ENCODE results near the gene PPP1R9A. TPM values are rescaled to one million over a fixed set of nuclear protein-coding genes. Genes with fewer than 3 reads are reported as not detected.

The PPP1R9A gene
- total and polyA plus RNA-seq, 5 experiments from 2014 or later: 0.14 to 0.75 (median 0.18) TPM; not detected in 2

DNA sequence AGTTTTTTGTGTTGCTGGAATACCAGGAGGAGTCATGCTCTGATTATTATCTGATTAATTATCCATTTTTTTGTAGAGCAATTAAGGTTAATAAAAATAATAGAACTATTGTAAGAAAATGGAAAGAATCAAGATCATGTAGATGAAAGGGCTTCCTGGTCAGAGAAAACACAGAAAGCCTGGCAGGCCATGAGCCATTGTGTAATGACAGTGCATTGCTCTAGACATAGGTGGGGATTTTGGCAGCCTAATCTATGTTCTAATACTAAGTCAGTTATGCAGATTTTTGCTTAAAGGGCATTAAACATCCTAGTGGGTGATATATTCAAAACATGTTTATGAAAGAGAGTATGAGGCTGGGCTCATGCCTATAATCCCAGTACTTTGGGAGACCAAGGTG is 198.2 kb downstream of the PPP1R9A start:
- ATAC-seq (no peak), DNase-seq (no peak)
- H3K36me3 Mint-ChIP-seq: no peaks in the 10 kb centered on the region
- H3K4me3 Mint-ChIP-seq: no peak overlapping the region
- H3K27me3 Mint-ChIP-seq: peaks cover 0 to 2% (median 0%) of the 10 kb centered on the region in 5 donors
- H3K9me3 Mint-ChIP-seq: peaks cover 0 to 2% (median 0%) of the 10 kb centered on the region in 9 donors
- POLR2A ChIA-PET: no interaction called here
- no peaks in the 10 kb centered on the region for H3K4me1 Mint-ChIP-seq
- no peak overlapping the region for H3K27ac Mint-ChIP-seq

DNA sequence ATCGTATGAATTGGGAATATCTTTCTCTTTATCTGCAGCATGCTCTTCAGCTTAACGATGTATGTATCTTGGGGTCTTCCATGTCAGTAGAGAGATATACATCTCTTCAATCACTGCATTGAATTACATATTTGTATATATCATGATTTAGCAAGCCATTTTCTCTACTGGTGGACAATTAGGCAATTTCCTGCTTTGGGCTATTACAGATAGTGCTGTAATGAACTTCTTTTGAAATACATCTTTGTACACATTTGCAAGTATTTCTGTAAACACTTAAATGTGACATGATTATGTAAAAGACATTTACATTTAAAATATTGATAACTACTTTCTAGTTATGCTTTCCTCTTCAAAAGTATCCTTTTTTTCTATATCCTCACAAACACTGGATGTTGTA is 199.0 kb downstream of the PPP1R9A start:
- Mint-ChIP-seq H3K27me3 (peaks cover 0 to 3% (median under 1%) of the 10 kb centered on the region in 5 donors), H3K36me3 (no peaks in the 10 kb centered on the region), H3K9me3 (peaks cover 0 to under 1% (median 0%) of the 10 kb centered on the region in 9 donors), H3K4me3 (no peak overlapping the region), H3K4me1 (no peaks in the 10 kb centered on the region), H3K27ac (no peak overlapping the region)
- DNase-seq: no peak
- ATAC-seq: no peak
- POLR2A ChIA-PET: no interaction called here

DNA sequence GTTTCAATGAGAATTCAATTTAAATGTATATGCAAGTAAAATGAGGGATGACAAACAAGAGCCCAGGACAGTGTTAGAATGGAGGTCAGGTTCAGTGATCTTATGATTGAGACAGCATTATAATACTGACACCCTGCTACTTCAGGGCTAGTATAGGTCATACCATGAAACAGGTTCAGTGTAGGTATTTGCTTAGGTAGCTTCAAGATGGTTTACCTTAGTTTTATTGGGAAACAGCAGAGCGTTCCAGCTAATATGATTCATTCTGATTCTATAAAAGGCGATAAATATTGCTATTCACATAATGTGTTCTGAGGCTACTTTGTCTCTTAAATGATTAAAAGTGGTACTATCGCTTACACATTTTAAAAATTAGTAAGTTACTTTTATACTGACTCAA is 203.3 kb downstream of the PPP1R9A start:
- ATAC-seq: no peak
- Mint-ChIP-seq H3K36me3 (no peaks in the 10 kb centered on the region), H3K4me3 (no peak overlapping the region), H3K27ac (no peak overlapping the region), H3K27me3 (peaks cover 1 to 16% (median 4%) of the 10 kb centered on the region in 5 donors), H3K9me3 (no peaks in the 10 kb centered on the region), H3K4me1 (no peaks in the 10 kb centered on the region)
- DNase-seq: no peak
- POLR2A ChIA-PET: no interaction called here

DNA sequence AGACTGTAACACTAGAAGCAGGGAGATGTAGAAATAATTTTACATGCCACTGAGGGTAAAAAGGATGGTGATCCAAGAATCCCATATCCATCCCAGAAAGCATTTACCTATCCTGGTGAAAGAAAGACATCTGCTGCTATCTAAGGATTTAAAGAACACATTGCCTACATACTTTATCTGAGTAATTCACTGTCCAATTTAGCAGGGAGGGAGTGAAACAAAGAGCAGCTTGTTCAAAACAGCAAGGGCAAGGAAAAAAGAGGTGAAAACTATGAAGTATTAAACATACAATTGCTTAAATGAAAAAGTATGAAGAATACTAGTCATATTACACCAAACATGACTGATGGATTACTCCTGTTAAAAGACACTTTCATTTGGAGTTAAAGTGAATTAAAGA is 206.2 kb downstream of the PPP1R9A start:
- no peak overlapping the region for H3K4me3 Mint-ChIP-seq
- ATAC-seq (no peak), DNase-seq (no peak)
- POLR2A ChIA-PET: no interaction called here
- H3K9me3 Mint-ChIP-seq: no peaks in the 10 kb centered on the region
- no peaks in the 10 kb centered on the region for H3K4me1 Mint-ChIP-seq
- peaks cover 1 to 16% (median 4%) of the 10 kb centered on the region in 5 donors for H3K27me3 Mint-ChIP-seq
- no peaks in the 10 kb centered on the region for H3K36me3 Mint-ChIP-seq
- no peak overlapping the region for H3K27ac Mint-ChIP-seq

DNA sequence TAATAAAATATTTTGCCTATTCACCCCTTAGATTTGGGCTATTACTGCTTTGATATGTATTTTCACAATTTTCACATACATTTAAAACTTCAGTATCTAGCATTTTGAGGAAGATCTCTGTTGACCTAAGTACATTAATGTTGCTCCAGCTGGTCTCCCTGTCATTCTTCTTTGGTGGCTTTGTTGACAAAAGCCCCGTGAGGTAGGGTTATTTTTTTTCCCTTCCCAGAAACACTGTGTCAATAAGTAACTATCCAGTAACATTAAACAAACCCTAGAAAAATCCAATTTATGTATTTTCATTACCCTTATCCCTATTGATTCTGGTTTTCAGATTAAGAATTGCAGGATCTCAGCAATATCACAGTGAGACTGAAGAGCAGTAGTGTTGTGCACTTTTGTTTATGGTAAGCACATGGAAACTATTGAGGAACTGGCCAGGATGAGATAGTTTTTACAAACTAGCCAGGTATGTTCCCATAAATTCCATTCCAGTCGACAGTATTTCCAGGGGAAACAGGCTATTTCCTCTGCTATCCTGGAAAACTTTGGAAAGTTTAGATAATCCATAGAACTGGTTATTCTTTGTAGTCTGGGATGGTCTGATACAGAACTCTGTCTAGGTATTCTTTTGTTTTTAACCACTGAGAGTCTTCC is 218.8 kb downstream of the PPP1R9A start:
- Mint-ChIP-seq H3K4me3 (no peak overlapping the region), H3K4me1 (no peaks in the 10 kb centered on the region), H3K27me3 (peaks cover 0 to 2% (median 0%) of the 10 kb centered on the region in 5 donors), H3K27ac (no peak overlapping the region), H3K36me3 (no peaks in the 10 kb centered on the region), H3K9me3 (peaks cover 0 to 14% (median 3%) of the 10 kb centered on the region in 9 donors)
- DNase-seq (no peak), ATAC-seq (no peak)
- POLR2A ChIA-PET: no interaction called here

DNA sequence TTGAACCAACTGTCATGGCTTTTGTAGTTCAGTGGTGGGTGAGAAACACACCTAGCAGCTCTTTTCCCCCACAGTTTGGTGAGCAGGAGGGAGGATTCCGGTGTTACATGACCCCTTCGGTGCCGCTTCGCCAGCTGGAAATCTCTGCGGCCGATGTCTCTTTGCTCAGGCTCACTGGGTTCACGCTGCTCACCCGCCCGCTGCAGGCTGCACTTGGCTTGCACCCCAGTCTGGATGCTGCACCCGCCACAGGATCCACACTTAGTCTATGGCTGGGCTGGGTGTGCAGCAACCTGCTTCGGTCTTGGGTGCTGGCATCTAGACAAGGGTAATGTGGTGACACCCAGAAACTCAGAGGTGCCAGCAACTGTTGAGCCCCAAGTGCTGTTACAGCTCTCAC is 225.1 kb downstream of the PPP1R9A start:
- POLR2A ChIA-PET: no interaction called here
- no peaks in the 10 kb centered on the region for H3K36me3 Mint-ChIP-seq
- H3K9me3 Mint-ChIP-seq: peaks cover 0 to 14% (median 2%) of the 10 kb centered on the region in 9 donors
- ATAC-seq (no peak), DNase-seq (no peak)
- H3K27me3 Mint-ChIP-seq: peaks cover 0 to 1% (median 0%) of the 10 kb centered on the region in 5 donors
- no peaks in the 10 kb centered on the region for H3K4me1 Mint-ChIP-seq
- H3K27ac Mint-ChIP-seq: no peak overlapping the region
- no peak overlapping the region for H3K4me3 Mint-ChIP-seq

DNA sequence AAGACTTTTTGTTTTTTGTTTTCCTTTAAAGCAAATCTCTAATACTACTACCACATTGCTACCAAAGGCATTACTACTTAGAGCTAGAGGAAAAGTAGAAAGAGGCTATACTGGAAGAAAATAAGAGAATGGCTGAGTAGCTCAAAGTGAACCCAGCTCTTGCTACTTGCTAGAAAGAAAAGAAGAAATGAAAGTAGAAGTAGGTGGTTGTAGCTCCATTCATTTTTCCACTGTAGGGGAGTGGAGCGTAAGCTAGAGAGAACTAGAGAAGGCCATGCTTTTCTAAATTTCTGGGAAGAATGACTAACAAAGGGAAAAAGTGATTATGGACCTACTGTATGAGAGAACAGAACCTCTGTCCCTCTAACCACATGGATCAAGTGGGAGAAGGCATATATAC is 232.5 kb downstream of the PPP1R9A start:
- H3K36me3 Mint-ChIP-seq: no peaks in the 10 kb centered on the region
- DNase-seq (no peak), ATAC-seq (no peak)
- no peaks in the 10 kb centered on the region for H3K4me1 Mint-ChIP-seq
- POLR2A ChIA-PET: no interaction called here
- H3K9me3 Mint-ChIP-seq: peaks cover 0 to 19% (median 2%) of the 10 kb centered on the region in 9 donors
- peaks cover 0 to 2% (median 0%) of the 10 kb centered on the region in 5 donors for H3K27me3 Mint-ChIP-seq
- no peak overlapping the region for H3K27ac Mint-ChIP-seq
- no peak overlapping the region for H3K4me3 Mint-ChIP-seq

DNA sequence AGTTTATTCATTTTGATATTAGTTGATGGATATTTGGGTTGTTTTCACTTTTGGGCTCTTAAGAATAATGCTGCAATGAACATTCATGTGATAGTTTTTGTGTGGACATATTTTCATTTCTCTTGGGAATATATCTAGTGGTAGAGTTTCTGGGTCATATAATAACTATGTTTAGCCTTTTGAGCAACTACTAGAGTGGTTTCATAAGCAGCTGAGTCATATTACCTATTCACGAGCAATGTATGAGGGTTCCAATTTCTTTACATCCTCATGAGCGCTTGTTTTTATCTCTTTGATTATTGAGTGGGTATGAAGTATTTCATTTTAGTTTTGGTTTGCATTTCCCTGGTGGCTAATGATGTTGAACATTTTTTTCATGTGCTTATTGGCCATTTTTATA is 234.4 kb downstream of the PPP1R9A start:
- Mint-ChIP-seq H3K27ac (no peak overlapping the region), H3K4me1 (no peaks in the 10 kb centered on the region), H3K9me3 (peaks cover 0 to 23% (median 3%) of the 10 kb centered on the region in 9 donors), H3K27me3 (peaks cover 0 to 2% (median 0%) of the 10 kb centered on the region in 5 donors), H3K4me3 (no peak overlapping the region), H3K36me3 (no peaks in the 10 kb centered on the region)
- DNase-seq: no peak
- POLR2A ChIA-PET: no interaction called here
- ATAC-seq: no peak

DNA sequence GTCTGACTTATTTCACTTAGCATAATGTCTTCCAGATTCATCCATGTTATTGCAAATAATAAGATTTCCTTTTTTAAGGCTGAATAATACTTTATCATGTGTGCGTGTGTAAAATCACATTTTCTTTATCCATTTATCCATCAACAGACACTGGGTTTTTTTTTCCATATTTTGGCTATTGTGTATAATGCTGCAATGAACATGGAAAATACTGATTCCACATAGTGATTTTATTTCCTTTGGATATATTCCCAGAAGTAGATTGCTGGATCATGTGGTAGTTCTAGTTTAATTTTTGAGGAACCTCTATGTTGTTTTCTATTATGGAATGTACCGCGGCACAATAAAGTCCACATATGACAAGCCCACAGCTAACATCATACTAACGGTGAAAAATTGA is 236.9 kb downstream of the PPP1R9A start:
- H3K27me3 Mint-ChIP-seq: peaks cover 0 to 3% (median 0%) of the 10 kb centered on the region in 5 donors
- no peak for ATAC-seq
- no peak overlapping the region for H3K4me3 Mint-ChIP-seq
- POLR2A ChIA-PET: no interaction called here
- H3K36me3 Mint-ChIP-seq: no peaks in the 10 kb centered on the region
- H3K4me1 Mint-ChIP-seq: no peaks in the 10 kb centered on the region
- no peak overlapping the region for H3K27ac Mint-ChIP-seq
- peaks cover 0 to 16% (median 4%) of the 10 kb centered on the region in 9 donors for H3K9me3 Mint-ChIP-seq
- DNase-seq: no peak

DNA sequence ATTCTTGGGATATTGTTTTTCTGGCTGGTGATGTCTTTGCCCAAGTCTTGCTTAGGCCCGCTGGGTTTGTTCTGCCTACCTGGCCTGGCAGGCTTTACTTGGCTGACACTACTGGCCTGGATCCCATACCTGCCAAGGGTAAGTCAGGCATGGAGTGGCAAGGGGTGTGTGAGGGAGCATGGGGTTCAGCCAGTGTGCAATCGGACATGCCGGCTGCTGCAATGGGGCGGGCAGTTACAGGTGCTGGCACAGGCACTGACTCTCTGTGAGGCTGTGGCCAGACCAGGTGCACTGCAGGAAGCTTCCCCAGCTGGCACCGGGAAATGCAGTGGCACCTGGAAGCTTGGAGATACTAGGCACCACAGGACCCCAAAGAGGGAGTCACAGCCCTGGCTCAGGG is 248.6 kb downstream of the PPP1R9A start:
- POLR2A ChIA-PET: no interaction called here
- Mint-ChIP-seq H3K27ac (no peak overlapping the region), H3K4me3 (no peak overlapping the region), H3K4me1 (no peaks in the 10 kb centered on the region), H3K27me3 (peaks cover 0 to 3% (median 0%) of the 10 kb centered on the region in 5 donors), H3K36me3 (no peaks in the 10 kb centered on the region), H3K9me3 (peaks cover 0 to 9% (median 1%) of the 10 kb centered on the region in 9 donors)
- no peak for ATAC-seq
- DNase-seq: no peak

DNA sequence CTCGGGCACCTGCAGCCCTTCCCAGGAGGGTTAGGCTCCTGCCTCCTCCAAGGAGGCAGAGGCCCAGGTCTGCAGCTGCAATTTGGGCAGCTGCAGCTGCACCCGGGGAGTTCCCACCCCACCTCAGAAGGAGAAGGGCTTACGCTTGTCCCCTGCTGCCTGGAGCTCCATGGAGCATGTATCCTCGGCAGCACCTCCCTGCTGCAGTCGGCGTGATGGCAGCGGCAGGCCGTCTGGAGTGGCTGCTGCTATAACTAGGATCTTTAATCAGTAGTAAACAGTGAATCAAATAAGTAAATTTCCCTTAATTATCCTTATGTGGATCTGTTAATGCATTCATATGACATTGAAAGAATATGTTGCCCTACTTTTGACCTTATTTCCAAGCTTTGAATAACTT is 250.0 kb downstream of the PPP1R9A start:
- Mint-ChIP-seq H3K4me3 (no peak overlapping the region), H3K36me3 (no peaks in the 10 kb centered on the region), H3K27me3 (peaks cover 0 to 3% (median 0%) of the 10 kb centered on the region in 5 donors), H3K9me3 (peaks cover 0 to 11% (median 2%) of the 10 kb centered on the region in 9 donors), H3K4me1 (no peaks in the 10 kb centered on the region), H3K27ac (no peak overlapping the region)
- POLR2A ChIA-PET: no interaction called here
- DNase-seq (no peak), ATAC-seq (no peak)

DNA sequence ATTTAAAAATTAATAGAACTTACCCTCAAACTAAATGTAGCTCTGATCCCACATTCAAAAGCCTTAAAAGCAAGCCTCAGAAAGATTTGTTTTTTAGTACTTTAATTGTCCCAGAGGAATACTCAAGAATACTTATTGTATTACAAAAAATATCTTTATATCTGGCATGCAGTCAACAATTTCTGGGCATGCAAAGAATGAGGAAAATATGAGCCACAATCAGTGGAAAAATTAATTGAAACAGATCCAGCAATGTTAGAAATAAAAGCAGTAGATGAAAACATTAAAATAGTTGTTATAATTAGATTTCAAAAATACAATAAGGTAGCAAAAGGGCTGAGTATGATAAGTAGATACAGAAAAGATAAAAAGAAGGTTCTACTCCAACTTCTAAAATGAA is 262.3 kb downstream of the PPP1R9A start:
- no peak overlapping the region for H3K4me3 Mint-ChIP-seq
- no peaks in the 10 kb centered on the region for H3K36me3 Mint-ChIP-seq
- no peak for DNase-seq
- H3K27me3 Mint-ChIP-seq: peaks cover 0 to 30% (median 7%) of the 10 kb centered on the region in 5 donors
- no peak for ATAC-seq
- no peaks in the 10 kb centered on the region for H3K4me1 Mint-ChIP-seq
- no peak overlapping the region for H3K27ac Mint-ChIP-seq
- POLR2A ChIA-PET: interaction anchor here (0.6 kb wide), 1 partner anchor 77 kb away, joined by 4 read pairs; no protein-coding TSS in a partner anchor
- H3K9me3 Mint-ChIP-seq: peaks cover 0 to 8% (median 0%) of the 10 kb centered on the region in 9 donors

DNA sequence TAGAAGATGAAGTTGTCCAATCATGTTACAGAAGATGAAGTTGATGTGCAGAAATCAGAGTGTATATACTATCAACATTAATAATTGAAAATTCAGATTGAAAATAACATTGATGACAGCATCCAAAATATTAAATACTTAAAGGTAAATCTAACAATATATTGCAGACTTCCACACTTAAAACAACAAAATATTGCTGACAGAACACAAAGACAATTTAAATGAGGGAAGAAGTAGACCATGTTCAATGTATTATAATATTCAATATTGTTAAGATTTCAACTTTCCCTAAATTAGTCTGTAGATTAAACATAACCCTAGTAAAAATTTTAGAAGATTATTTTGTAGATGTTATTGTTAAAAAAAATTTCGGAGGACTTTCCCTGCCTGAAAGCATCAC is 265.0 kb downstream of the PPP1R9A start:
- ATAC-seq (no peak), DNase-seq (no peak)
- POLR2A ChIA-PET: no interaction called here
- no peaks in the 10 kb centered on the region for H3K4me1 Mint-ChIP-seq
- no peaks in the 10 kb centered on the region for H3K36me3 Mint-ChIP-seq
- H3K9me3 Mint-ChIP-seq: peaks cover 0 to 7% (median 0%) of the 10 kb centered on the region in 9 donors
- H3K27me3 Mint-ChIP-seq: peaks cover 0 to 11% (median 0%) of the 10 kb centered on the region in 5 donors
- no peak overlapping the region for H3K4me3 Mint-ChIP-seq
- no peak overlapping the region for H3K27ac Mint-ChIP-seq

DNA sequence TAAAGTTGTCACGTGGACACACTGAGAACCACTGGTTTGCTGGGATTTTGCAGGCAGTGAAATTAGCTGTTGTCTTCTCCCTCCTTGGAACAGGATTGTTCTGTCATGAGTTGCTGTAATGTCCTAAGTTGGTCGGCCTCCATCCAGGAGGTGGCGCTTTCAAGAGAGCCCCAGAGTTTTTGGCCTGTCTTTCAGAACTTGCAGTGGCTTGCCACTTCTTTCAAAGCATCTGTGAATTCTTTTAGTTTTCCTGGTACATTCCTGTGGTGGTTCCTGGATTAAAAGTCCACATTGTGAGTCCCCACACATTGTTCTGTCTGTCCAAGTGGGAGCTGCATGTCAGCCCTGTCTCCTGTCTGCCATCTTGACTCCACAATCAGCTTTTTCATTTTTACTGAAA is 283.1 kb downstream of the PPP1R9A start:
- Mint-ChIP-seq H3K27me3 (peaks cover 0 to 3% (median 0%) of the 10 kb centered on the region in 5 donors), H3K4me1 (no peaks in the 10 kb centered on the region), H3K9me3 (peaks cover 0 to 8% (median 0%) of the 10 kb centered on the region in 9 donors), H3K36me3 (no peaks in the 10 kb centered on the region), H3K27ac (no peak overlapping the region), H3K4me3 (no peak overlapping the region)
- ATAC-seq (no peak), DNase-seq (no peak)
- POLR2A ChIA-PET: no interaction called here
